Lower leg skin (tissue), 3 donors: ENCODE data around the gene NDRG2.
"Not testable (repeated sequence)": the region's sequence is repeated elsewhere in the genome, so short reads cannot be mapped to it uniquely, and the experiment has no call there.

Source experiments
- CTCF ChIP-seq, 3 donors: fragments of 450-650 bp; IDR thresholded peaks; one replicate each; pipeline ENCODE4 v1.5.1; 2016; ENCODE audit warnings: antibody characterized with exemption in 3 of 3, mild to moderate bottlenecking in 3 of 3, moderate library complexity in 2 of 3
- POLR2A ChIP-seq, 2 donors: fragments of 450-650 bp; IDR thresholded peaks; one replicate each; pipeline ENCODE4 v1.6.1; 2016 to 2017; ENCODE audit warnings: antibody characterized with exemption in 2 of 2, mild to moderate bottlenecking in 1 of 2, moderate library complexity in 1 of 2

GRCh38 chr14:20985650-20986049, 39.2 kb downstream of the NDRG2 start:
- not testable (repeated sequence) for TF ChIP-seq CTCF, POLR2A (IDR thresholded peaks at IDR 0.05)
